H1 (cell line): ENCODE results near the gene PLCXD1. TPM values are rescaled to one million over a fixed set of nuclear protein-coding genes. Genes with fewer than 3 reads are reported as not detected.

Experiments
- BCL11A ChIP-seq, 2 experiments: IDR thresholded peaks; one replicate each; pipeline ENCODE4 v1.6.1; 2011; ENCODE audit warnings: low read depth in 2 of 2, low read length in 2 of 2, mild to moderate bottlenecking in 2 of 2
- SIN3A ChIP-seq, 2 experiments: IDR thresholded peaks in 1 of 2; conservative IDR thresholded peaks in 1 of 2; 2 replicates each; pipeline ENCODE4 v1.6.1; 2011 to 2012; ENCODE audit warnings: low read length in 2 of 2, improper control_type of control experiment in 1 of 2, low read depth in 1 of 2, mild to moderate bottlenecking in 1 of 2
- TCF12 ChIP-seq: IDR thresholded peaks from 2 replicates; pipeline ENCODE4 v1.6.1; 2011; ENCODE audit warnings: low read depth, mild to moderate bottlenecking, low read length
- YY1 ChIP-seq: IDR thresholded peaks from 2 replicates; pipeline ENCODE4 v1.6.1; 2011; ENCODE audit warnings: low read depth, mild to moderate bottlenecking, low read length
- polyA plus RNA-seq, 7 experiments: library from polyadenylated mRNA; depleted of rRNA in 3 of 7; stranded (reverse) in 5 of 7; unstranded in 2 of 7; fragments of >200 nt in 5 of 7; fragments of 200-250 nt in 2 of 7; gene quantifications; 1 replicate in 5 of 7; 2 replicates in 1 of 7; 4 replicates in 1 of 7; pipeline versions ENCODE4 v1.2.1 to v1.2.3, GENCODE V29; 2011 to 2013; ENCODE audit warnings: missing spikeins in 2 of 7, mixed read lengths in 2 of 7
- total RNA-seq: library from RNA; stranded (reverse); fragmentation: NEBNext Ultra II Directional; extraction: Animal tissue kit (Norgen Biotek cat#: 25700); gene quantifications from 2 replicates; pipeline ENCODE4 v1.2.1, GENCODE V29; 2021
- TF ChIP-seq, protein P1 (sequence below): IDR thresholded peaks from 2 replicates; pipeline ENCODE4 v1.6.1; 2011; ENCODE audit warnings: low read length, improper control_type of control experiment

PLCXD1 gene
- total and polyA plus RNA-seq, 2 of the 8 experiments (the other 6 are each of a cell fraction or from before 2014, with no cell fraction given): 93.6 to 124 TPM

- TF ChIP-seq, protein P1, sequence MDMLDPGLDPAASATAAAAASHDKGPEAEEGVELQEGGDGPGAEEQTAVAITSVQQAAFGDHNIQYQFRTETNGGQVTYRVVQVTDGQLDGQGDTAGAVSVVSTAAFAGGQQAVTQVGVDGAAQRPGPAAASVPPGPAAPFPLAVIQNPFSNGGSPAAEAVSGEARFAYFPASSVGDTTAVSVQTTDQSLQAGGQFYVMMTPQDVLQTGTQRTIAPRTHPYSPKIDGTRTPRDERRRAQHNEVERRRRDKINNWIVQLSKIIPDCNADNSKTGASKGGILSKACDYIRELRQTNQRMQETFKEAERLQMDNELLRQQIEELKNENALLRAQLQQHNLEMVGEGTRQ: no peak
- no peak for TF ChIP-seq SIN3A (conservative IDR thresholded peaks at IDR 0.05 in 1 of 2, IDR thresholded peaks at IDR 0.05 in 1 of 2; ENCODE audit: low read depth in 1 of 2, low read length in 2 of 2)
- no peak for TF ChIP-seq TCF12
- TF ChIP-seq BCL11A (IDR thresholded peaks at IDR 0.05; ENCODE audit: low read depth in 2 of 2, low read length in 2 of 2): no peak
- TF ChIP-seq YY1: no peak
Observed at GRCh38 chrX:335758-336155, 54.6 kb downstream of the PLCXD1 start (continued).
